CD4-positive, alpha-beta T cell treated with Interferon gamma for 1 hour (primary cell): ENCODE results near the gene TNRC6B.

Experiments
- DNase-seq: peaks from one replicate; pipeline ENCODE4 v3.0.0-alpha.2; 2020

TNRC6B gene

DNA sequence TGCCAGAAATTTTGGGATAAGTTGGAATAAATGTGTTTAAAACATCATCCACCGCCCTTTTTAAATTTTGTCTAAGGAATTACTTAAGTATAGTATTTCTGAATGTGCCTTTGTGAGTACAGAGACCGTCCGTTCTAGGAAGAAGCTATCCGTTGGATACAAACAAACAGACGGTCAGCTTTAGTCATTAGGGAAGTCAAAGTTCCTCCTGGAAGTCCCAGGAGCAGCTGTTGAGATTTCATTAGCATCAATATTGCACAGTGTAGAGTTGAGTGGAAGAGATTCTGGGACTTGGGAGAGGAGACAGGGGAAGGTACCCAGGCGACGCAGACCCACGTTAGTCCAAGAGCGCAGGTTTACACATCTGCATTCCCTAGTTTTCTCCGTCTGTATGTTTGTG lies 152.9 kb downstream of the TNRC6B start:
- DNase-seq: no peak

DNA sequence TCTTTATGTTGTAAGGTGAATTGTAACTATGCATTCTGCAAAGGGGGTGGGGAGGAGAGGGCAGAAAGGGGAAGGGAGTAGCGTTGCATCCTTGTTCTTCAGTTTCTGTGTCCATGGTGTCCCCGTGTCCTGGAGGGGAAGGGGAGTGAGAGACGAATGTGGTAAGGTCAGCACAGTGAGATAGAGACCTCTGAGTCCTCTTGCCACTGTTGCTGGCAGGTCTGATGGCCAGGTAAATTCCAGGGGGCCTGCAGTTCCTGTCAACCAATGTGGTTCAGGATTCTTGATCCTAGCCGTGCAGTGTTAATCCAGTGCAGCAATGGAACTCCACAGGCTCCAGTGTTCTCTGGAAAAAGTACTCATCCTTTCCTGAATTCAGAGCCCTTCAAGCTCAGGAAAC lies 154.0 kb downstream of the TNRC6B start:
- DNase-seq: no peak

DNA sequence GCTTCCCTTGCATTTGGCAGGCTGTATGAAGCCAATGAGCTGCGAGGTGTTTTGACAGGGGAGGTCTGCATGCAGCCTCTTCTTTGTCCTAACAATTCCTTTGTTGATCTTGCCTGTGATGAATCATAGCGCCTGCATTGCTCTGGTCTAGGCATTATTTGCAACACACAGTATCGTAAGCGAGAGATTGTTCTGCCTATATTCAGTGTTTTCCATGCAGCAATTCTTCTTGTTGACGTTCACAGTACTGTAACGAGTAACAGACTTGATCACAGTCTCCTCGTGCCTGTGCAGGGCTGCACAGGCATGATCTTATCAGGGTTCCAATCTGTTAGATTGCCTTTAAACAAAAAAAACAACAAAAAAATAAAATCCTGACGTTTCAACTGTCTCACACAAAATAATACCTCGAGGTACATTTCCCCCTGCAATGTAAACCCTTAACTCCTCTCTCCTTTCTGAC lies 154.6 kb downstream of the TNRC6B start:
- DNase-seq: no peak

DNA sequence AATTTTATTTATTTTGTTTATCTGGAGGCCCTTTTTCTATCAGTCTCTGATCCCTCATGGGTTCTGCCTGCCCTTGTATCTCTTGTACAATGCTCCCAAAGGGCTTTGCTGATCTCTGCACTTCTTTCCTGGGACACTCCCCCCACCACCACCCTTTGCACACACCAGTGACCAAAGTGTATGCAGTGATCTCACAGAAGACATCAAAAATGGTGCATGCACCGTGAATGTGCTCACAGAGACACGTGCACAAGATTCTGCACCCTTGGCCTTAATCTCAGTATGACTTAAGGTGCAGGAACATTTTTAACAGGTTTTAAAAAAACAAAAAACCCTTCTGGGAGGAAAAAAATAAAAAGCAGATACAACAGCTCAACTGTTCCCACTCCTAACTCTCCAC lies 156.3 kb downstream of the TNRC6B start:
- no peak for DNase-seq

DNA sequence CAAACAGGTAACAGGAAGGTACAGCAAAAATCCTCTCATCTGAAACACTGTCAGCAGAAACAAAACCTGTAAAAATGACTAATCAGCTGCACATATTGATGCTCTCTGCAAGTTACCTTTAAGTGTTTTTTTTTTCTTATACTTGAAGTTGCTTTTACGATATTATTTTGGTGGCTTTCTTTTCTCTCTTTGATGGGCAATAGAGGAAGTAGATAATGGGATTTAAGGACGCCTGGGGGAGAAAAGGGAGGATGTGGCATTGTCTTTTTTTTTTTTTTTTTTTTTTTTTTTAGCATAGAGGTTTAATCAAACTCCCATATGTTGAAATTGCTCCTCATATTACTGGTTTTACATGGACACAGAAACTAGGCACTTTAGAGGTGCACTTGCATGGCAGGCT lies 157.2 kb downstream of the TNRC6B start:
- DNase-seq: no peak

DNA sequence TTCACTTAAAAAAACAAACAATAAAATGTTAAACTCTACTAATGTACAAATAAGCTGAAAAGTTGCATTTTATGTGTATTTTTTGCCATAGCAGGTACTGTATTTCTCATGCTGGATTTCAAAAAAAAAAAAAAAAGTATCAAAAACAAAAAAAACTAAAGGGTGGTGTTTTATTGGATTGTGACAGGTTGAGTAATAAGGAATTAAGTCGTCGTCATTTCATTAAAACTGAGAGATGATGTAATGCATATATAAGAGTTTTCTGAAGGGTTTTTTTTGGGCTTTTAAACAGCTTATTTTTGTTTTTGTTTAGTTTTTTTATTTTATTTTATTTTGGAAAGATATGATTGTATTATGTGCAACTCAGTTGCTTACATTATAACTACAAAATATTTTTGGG lies 157.6 kb downstream of the TNRC6B start:
- no peak for DNase-seq

DNA sequence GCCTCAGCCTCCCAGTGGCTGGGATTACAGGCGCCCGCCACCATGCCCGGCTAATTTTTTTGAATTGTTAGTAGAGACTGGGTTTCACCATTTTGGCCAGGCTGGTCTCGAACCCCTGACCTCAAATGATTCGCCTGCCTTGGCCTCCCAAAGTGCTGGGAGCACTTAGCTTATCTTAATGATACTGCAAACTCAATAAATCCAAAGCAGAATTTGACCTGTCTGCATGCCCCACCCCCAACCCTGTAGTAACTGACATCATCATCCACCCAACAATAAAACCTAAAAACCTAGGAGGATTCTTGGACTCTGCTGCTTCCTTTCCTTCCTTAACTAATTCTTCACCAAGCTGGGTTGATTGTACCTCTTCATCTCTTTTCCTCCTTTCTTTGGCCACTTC lies 162.3 kb downstream of the TNRC6B start:
- no peak for DNase-seq

DNA sequence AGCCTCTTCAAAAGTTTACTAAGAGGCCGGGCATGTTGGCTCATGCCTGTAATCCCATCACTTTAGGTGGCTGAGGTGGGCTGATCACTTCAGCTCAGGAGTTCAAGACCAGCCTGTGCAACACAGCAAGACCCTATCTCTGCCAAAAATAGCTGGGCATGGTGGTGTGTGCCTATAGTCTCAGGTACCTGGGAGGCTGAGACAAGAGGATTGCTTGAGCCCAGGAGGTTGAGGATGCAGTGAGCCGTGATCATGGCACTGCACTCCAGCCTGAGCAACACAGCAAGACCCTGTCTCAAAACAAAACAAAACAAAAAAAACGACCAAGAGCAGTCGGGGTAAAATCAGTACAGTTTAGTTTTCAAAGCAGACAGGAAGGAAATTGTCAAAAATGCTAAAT lies 163.9 kb downstream of the TNRC6B start:
- DNase-seq: no peak

DNA sequence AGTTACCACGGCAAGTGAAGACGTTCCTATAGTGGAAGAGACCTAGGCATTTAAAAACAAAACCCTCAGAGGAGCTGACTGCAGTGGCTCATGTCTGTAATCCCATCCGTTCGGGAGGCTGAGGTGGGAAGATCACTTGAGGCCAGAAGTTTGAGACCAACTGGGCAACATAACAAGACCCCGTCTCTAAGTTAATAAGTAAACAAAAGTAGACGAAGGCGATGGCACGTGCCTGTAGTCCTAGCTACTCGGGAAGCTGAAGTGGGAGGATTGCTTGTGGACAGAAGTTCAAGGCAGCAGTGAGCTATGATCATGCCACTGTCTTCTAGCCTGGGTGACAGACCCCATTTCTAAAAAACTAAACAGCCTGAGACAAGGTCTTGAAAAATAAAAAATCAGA lies 164.8 kb downstream of the TNRC6B start:
- DNase-seq: no peak

DNA sequence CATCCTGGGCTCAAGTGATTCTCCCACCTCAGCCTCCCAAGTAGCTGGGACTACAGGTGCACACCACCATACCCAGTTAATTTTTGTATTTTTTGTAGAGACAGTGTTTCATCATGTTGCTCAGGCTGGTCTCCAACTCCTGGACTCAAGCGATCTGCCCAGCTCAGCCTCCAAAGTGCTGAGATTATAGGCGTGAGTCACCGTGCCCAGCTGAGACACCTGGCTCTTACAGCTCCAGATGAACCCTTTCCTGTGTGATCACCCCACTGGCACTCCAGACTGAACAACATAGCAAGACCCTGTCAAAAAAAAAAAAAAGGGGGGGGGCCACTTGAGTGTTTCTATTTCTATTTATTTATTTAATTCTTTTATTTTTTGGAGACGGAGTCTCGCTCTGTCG lies 167.5 kb downstream of the TNRC6B start:
- peak; percentile 20 for DNase-seq

DNA sequence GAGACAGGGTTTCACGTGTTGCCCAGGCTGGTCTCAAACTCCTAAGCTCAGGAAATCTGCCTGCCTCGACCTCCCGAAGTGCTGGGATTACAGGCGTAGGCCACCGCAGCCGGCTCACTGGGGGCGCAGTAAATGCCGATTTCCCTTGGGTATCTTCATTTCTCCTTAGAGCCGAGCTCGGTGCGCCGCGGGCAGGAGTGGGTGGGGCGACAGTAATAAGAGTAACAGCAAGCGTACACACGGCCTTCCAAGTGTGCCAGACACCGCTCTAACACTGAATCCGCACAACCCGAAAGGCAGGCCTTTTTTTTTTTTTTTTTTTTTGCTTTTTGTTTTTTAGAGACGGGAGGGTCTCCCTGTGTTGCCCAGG lies 168.1 kb downstream of the TNRC6B start:
- DNase-seq: peak; percentile 31

DNA sequence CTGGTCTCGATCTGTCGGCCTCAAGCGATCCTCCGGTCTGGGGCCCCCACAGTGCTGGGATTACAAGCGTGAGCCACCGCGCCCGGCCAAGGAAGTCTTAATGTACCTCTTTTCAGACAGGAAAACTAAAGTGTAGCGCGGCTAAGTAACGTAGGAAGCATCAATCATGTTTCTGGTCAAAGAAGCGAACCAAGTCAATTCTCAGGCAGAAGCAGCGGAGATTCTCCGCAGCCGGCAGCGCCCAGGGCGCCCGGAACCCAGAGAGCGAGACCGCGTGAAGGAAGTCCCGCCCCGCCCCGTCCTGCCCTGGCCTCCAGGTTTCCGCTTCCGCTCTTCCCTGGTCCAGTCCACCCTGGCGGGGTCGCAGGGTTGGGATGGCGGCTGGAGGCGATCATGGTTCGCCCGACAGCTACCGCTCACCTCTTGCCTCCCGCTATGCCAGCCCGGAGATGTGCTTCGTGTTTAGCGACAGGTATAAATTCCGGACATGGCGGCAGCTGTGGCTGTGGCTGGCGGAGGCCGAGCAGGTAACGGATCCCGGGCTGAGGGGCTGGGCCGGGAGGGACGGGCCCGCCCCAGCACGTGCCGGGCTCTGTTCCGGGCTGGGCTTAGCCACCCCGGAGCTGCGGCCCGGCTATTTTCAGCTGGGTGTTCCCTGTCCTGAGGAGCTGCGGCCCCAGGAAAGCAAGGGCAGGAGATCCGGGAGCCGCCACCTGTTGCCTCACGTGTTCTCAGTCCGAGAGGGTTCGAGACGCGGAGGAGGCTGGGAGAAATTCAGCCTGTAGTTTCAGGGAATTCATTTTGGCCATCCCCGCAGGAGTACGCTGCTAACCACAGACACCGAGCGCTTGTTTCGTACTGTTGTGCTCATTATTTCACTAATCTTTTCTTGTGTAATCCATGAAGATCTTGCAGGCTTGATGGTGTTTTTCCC lies 168.7 kb downstream of the TNRC6B start, which contains the start of gene ADSL:
Gene ADSL, plus strand, starts transcription at position 316 of the 934 bp plus-strand sequence. Its CDS starts 59 bp downstream, at position 375.
- DNase-seq: peak; percentile 77

DNA sequence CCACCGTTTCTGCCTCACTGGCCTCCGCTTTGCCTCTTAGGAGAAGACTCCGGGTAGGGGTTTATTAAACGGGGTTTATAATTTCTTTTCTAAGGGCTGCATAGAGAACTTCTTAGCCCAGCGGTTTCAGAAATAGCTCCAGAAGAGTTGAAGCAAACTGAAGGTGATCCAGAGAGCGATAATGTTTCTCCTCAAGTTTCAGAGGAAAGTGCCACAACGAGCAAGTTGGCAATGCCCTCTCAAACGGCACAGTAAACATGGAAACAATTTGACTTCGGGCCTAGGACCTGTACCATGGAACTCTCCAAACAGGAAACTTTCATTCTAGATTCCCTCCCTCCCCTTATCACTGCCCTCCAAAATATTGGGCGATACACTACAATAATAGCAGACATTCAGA lies 169.6 kb downstream of the TNRC6B start:
- no peak for DNase-seq

DNA sequence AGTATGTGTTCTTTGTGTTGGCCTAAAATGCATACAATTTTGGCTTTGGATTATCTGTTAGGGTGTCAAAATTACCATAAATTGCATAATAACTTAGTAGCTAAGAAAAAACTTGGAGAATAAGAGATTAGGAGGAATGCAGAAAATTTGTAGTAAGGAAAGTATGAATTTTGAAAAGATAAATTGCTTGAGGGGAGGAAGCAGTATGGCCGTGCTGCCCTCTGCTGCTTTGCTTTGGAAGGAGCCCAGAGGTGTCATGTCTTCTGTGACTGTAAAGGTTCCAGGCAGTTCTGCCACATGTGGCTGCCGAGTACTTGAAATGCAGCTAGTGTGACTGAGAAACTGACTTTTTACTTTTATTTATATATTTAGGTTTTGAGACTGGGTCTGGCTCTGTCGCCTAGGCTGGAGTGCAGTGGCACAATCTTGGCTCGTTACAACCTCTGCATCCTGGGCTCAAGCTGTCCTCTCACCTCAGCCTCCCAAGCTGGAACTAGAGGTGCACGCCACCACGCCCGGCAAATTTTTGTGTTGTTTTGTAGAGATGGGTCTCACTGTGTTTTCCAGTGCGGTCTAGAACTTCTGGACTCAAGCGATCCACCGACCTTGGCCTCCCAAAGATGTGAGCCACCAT lies 170.4 kb downstream of the TNRC6B start:
- DNase-seq: peak; percentile 59

DNA sequence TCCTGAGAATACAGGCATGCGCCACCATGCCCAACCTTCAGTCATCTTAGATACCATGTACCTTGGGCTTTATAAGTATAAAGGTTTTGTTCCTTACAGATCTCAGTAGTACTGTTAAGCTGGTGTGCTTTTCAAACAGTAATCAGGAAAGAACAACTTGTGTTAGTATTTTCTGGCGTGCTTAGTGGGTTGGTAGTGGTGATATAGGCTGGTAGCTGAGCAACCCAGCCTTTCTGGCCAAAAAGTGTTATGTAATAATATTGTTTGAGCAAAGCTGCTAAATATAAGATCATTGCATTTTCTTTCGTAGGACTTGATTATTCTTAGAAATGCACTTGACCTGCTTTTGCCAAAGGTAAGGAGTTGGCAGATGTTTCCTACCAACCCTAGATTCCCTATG lies 175.0 kb downstream of the TNRC6B start:
- DNase-seq: no peak

DNA sequence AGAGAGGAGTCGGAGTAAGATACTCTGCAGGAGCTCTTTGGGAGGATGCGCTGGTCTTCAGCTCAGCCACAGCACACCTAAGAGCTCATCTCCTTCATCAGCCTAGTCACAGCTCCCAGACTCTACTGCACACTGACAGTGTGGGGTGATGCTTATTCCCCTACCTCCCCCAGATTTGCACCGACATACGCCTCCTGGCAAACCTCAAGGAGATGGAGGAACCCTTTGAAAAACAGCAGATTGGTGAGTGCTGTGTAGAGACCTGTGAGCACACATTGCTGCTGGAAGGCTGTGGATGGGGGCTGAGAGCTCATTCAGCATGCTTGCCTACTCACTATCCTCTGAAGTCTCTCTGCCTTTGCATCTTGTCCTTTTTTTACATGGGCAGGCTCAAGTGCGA lies 183.4 kb downstream of the TNRC6B start:
- DNase-seq: no peak

DNA sequence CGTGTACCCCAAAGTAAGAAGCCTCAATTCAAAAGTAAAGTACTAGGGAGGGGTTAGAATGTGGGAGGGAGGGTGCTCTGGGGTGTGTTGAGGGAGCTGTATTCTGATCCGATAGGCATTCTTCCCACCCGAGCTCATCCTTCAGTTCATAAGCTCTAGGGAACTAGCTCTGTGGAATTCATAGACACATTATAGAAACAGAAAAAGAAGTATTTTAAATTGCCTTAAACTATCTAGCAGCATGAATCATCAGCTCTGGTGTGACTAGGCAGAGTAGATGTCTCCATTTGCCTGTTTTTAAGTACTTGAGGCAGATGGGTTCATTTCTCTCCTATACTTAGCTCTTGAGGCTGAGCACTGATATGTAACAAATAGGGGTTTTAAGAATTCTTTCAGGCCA lies 185.3 kb downstream of the TNRC6B start:
- no peak for DNase-seq

DNA sequence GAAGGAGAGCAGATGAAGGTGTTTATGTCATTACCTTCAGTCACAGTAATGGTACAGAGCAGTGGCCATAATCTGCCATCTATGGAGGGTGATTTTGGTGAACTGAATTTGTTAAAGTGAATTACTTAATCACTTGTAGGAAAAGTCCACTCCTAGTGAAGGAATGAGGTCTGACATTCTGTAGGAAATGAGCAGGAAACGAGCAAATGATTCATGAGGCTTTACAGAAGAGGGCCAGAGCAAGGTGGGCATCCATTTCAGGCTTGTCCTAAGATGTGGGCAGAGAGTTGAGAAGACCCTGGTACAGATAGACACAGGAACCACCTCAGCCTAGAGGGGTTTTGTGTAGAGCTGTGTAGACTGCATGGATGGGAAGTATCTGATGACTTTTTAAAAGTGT lies 186.7 kb downstream of the TNRC6B start:
- no peak for DNase-seq

DNA sequence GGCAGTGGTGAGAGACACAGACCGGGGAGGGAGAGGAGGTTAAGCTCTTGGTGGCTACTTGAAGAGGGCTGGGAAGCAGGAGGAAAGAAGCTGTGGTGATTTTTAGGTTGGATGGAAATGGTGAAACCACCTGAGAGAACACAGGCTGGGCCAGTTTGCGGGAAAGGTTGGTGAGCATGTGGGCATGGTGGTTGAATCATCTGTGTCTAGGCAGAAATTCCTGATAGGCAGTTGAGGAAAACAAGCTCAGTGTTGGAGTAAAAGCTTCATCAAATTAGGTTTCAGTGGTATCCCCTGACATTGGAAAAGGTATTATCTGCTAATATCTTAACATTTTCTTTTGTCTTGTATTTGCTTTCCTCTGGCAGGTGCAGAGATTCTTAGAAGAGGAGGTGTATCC lies 188.3 kb downstream of the TNRC6B start:
- DNase-seq: no peak

DNA sequence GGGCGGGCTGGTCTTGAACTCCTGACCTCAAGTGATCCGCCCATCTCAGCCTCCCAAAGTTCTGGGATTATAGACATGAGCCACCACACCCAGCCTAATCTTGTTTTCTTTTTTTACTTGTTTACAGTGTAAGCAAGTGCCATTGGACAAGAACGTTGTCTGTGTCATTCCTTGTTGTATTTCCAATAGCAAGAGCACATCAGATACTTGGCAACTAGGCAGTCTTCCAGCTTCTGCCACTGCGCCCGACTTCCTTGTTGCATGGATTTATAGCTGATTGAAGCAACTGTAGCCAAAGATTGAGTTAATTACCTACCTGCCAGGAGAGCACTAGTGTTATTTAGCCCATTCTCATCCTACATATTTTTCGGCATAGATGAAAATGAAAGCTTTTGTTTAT lies 189.6 kb downstream of the TNRC6B start:
- DNase-seq: no peak

DNA sequence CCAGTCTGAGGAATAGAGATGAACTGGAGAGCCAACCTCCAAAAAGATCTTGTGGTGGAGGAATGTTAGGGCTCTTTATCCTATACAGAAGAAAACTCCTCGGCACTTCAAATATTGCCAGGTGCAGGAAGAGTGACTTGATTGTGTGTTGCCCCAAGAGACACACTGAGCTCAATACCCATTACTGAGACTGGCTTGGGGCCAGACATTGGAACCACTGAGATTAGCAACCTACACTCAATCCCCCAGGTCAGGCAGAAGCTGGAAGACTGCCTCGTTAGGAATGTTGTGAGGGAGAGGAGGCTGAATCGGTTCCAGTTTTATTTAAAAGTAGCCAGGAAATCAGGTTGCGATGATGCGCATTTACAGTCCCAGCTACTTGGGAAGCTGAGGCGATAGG lies 190.3 kb downstream of the TNRC6B start:
- DNase-seq: no peak

DNA sequence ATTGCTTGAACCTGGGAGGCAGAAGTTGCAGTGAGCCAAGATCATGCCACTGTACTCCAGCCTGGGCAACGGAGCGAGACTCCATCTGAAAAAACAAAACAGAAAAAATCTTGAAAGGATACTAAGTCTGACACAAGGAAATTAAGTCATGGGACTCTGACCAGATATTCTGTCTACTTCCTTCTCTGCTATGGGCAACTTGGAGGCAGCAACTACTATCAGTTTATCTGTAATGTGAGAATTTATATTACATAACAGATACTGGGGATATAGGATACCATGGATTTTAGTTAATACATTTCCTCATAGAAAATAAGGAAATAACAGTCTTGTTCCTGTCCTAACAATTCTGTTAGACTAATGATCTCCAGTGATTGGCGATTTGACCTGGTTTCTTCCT lies 191.1 kb downstream of the TNRC6B start:
- DNase-seq: no peak

DNA sequence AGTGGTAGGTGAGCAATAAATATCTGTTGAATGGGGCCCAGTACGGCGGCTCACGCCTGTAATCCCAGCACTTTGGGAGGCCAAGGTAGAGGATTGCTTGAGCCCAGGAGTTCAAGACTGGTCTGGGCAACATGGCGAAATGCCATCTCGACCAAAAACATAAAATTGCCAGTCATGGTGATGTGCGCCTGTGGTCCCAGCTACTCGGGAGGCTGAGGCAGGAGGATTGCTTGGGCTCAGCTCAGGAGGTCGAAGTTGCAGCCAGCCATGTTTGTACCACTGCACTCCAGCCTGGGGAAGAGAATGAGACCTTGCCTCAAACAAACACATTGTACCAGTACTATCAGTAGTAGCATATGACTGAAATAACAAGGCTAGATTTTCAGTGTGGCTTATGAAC lies 196.8 kb downstream of the TNRC6B start:
- DNase-seq: no peak

DNA sequence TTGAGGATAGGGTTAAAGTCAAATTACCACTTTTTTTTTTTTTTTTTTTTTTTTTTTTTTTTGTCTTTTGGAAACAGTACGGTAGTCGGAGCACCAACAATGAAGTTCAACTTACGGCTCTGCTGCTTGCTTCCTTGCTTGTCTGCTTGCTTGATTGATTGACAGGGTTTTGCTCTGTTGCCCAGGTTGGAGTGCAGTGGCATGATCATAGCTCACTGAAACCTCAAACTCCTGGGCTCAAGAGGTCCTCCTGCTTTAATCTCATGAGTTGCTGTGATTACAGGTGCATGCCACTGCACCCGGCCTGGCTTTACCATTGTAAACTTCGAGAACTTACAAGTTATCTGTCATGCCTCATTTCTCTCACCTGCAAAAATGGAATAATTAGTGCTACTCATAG lies 198.4 kb downstream of the TNRC6B start:
- DNase-seq: no peak
